Calu3 (cell line): ENCODE data around the gene ADAR. TPM values are rescaled to one million over a fixed set of nuclear protein-coding genes. Genes with fewer than 3 reads are reported as not detected.

Source experiments
- BruUV-seq: library from RNA; stranded (reverse); fragments of 400-500 nt; replicated peaks from 2 replicates; lab custom pipeline; 2021; lab: Mats Ljungman, UMichigan
- CTCF ChIA-PET: fragments of 300-600 bp; sonication (Branson Sonifier 250); formaldehyde crosslinking; loops from one replicate; lab custom pipeline; 2022; ENCODE audit warnings: antibody characterized with exemption; lab: Charles Lee
- DNase-seq: peaks from one replicate; pipeline ENCODE4 v3.0.0; 2022
- H3K27ac Mint-ChIP-seq: one replicate; pipeline ENCODE4 v1.8.0; 2022; ENCODE audit warnings: mixed read lengths; ENCODE audit not compliant: unreplicated experiment
- H3K27me3 Mint-ChIP-seq: one replicate; pipeline ENCODE4 v1.8.0; 2022; ENCODE audit warnings: mixed read lengths; ENCODE audit not compliant: unreplicated experiment
- H3K36me3 Mint-ChIP-seq: one replicate; pipeline ENCODE4 v1.8.0; 2022; ENCODE audit warnings: mild to moderate bottlenecking, moderate library complexity, mixed read lengths; ENCODE audit not compliant: insufficient read depth, unreplicated experiment
- H3K4me1 Mint-ChIP-seq: one replicate; pipeline ENCODE4 v1.8.0; 2022; ENCODE audit warnings: mild to moderate bottlenecking, low read depth, mixed read lengths; ENCODE audit not compliant: unreplicated experiment
- H3K4me3 Mint-ChIP-seq: one replicate; pipeline ENCODE4 v1.8.0; 2022; ENCODE audit warnings: mild to moderate bottlenecking, low read depth, moderate library complexity, mixed read lengths; ENCODE audit not compliant: unreplicated experiment
- H3K9me3 Mint-ChIP-seq: one replicate; pipeline ENCODE4 v1.8.0; 2022; ENCODE audit warnings: low read depth, mixed read lengths; ENCODE audit not compliant: unreplicated experiment
- CTCF ChIP-seq: fragments of 200-600 bp; IDR thresholded peaks from one replicate; pipeline ENCODE4 v1.8.0; 2022; ENCODE audit warnings: antibody characterized with exemption; ENCODE audit not compliant: unreplicated experiment
- intact Hi-C: fragments of 100-400 bp; cut with micrococcal nuclease; formaldehyde crosslinking; loops from one replicate; pipeline ENCODE4 v1.10.0; 2022; ENCODE audit not compliant: unreplicated experiment
- total RNA-seq: library from RNA; stranded (reverse); gene quantifications from 2 replicates; pipeline ENCODE4 v1.2.3, GENCODE V29; 2022

ADAR gene
- total RNA-seq, 1 experiment from 2014 or later = 298 TPM

GRCh38 chr1:154599658-154600057 lies 8.3 kb downstream of the ADAR start:
- Mint-ChIP-seq H3K9me3 (no peaks in the 10 kb centered on the region), H3K4me3 (no peak overlapping the region), H3K4me1 (peaks cover 13% of the 10 kb centered on the region), H3K27ac (no peak overlapping the region), H3K36me3 (peaks cover 46% of the 10 kb centered on the region), H3K27me3 (no peaks in the 10 kb centered on the region)
- intact Hi-C loops = no loop called here
- TF ChIP-seq CTCF = no peak
- BruUV-seq = no TSS peak
- CTCF ChIA-PET = no interaction called here
- DNase-seq = no peak

- H3K36me3 Mint-ChIP-seq = peaks cover 46% of the 10 kb centered on the region
- no TSS peak for BruUV-seq
- CTCF ChIA-PET = interaction anchor here (0.6 kb wide), 1 partner anchor 232 kb away, joined by 3 read pairs; no protein-coding TSS in a partner anchor
- no peaks in the 10 kb centered on the region for H3K9me3 Mint-ChIP-seq
- no peaks in the 10 kb centered on the region for H3K27me3 Mint-ChIP-seq
- no peak overlapping the region for H3K27ac Mint-ChIP-seq
- no peak for TF ChIP-seq CTCF
- intact Hi-C loops = no loop called here
- H3K4me1 Mint-ChIP-seq = peaks cover 7% of the 10 kb centered on the region
- no peak overlapping the region for H3K4me3 Mint-ChIP-seq
- DNase-seq = no peak
Measured at GRCh38 chr1:154598871-154599635, 8.9 kb downstream of the ADAR start.

GRCh38 chr1:154595621-154596020 lies 12.4 kb downstream of the ADAR start:
- H3K27ac Mint-ChIP-seq = no peak overlapping the region
- BruUV-seq = no TSS peak
- H3K4me1 Mint-ChIP-seq = no peaks in the 10 kb centered on the region
- H3K36me3 Mint-ChIP-seq = peaks cover 58% of the 10 kb centered on the region
- H3K4me3 Mint-ChIP-seq = no peak overlapping the region
- no peaks in the 10 kb centered on the region for H3K9me3 Mint-ChIP-seq
- intact Hi-C loops = no loop called here
- H3K27me3 Mint-ChIP-seq = no peaks in the 10 kb centered on the region
- CTCF ChIA-PET = interaction anchor here (0.6 kb wide), 1 partner anchor 13 kb away, joined by 3 read pairs; no protein-coding TSS in a partner anchor
- no peak for DNase-seq
- TF ChIP-seq CTCF = no peak

- intact Hi-C loops = no loop called here
- peaks cover 50% of the 10 kb centered on the region for H3K36me3 Mint-ChIP-seq
- H3K27ac Mint-ChIP-seq = no peak overlapping the region
- no peaks in the 10 kb centered on the region for H3K4me1 Mint-ChIP-seq
- no peaks in the 10 kb centered on the region for H3K9me3 Mint-ChIP-seq
- H3K27me3 Mint-ChIP-seq = no peaks in the 10 kb centered on the region
- DNase-seq = no peak
- BruUV-seq = no TSS peak
- H3K4me3 Mint-ChIP-seq = no peak overlapping the region
- TF ChIP-seq CTCF = no peak
- CTCF ChIA-PET = no interaction called here
Measured at GRCh38 chr1:154594811-154595210, 13.2 kb downstream of the ADAR start.
